Natural killer cell treated with Interleukin-12 subunit alpha and Interleukin-12 subunit beta and Interleukin-15 and Interleukin-18, amount 100 ng/mL, for 72 hours (primary cell): ENCODE data around the gene LIPI. TPM values are rescaled to one million over a fixed set of nuclear protein-coding genes. Genes with fewer than 3 reads are reported as not detected.
A peak's percentile ranks its signal among the peaks of the same experiment; 100 is the strongest.
"Not testable (repeated sequence)": the region's sequence is repeated elsewhere in the genome, so short reads cannot be mapped to it uniquely, and the experiment has no call there.

Source experiments
- ATAC-seq, 2 donors: fragments of 150-1000 bp; cut with Tn5 transposase in 1 of 2; sonication (Bioruptor Pico), chemical (Tn5 transposase) in 1 of 2; 2 replicates each; pipeline ENCODE4 v1.10.0; 2021
- DNase-seq: peaks from one replicate; pipeline ENCODE4 v3.0.0; 2022; ENCODE audit warnings: low spot score
- H3K27ac Mint-ChIP-seq, 2 donors: 1 replicate in 1 of 2; 2 replicates in 1 of 2; pipeline ENCODE4 v1.8.0; 2022; ENCODE audit warnings: mixed read lengths in 2 of 2, mild to moderate bottlenecking in 1 of 2, moderate library complexity in 1 of 2
- H3K27me3 Mint-ChIP-seq, 2 donors: 1 replicate in 1 of 2; 2 replicates in 1 of 2; pipeline ENCODE4 v1.8.0; 2022; ENCODE audit warnings: mixed read lengths in 2 of 2
- H3K36me3 Mint-ChIP-seq: one replicate; pipeline ENCODE4 v1.8.0; 2022; ENCODE audit warnings: mixed read lengths
- H3K4me1 Mint-ChIP-seq, 2 donors: 1 replicate in 1 of 2; 2 replicates in 1 of 2; pipeline ENCODE4 v1.8.0; 2022; ENCODE audit warnings: low read depth in 2 of 2, mixed read lengths in 2 of 2, mild to moderate bottlenecking in 1 of 2
- H3K4me3 Mint-ChIP-seq: one replicate; pipeline ENCODE4 v1.8.0; 2022; ENCODE audit warnings: mixed read lengths
- H3K9me3 Mint-ChIP-seq: 2 replicates; pipeline ENCODE4 v1.8.0; 2022; ENCODE audit warnings: mixed read lengths
- total RNA-seq, 2 donors: library from RNA; stranded (reverse); gene quantifications; one replicate each; pipeline ENCODE4 v1.2.3, GENCODE V29; 2022

Gene LIPI
- total RNA-seq, 2 donors from 2014 or later: not detected

GRCh38 chr21:14215971-14216641, 5.4 kb upstream of the LIPI start, which contains the start of gene RBM11:
Gene RBM11 (plus strand): TSS chr21:14216157. CDS start chr21:14216187, 30 bp downstream.
- DNase-seq (peak; percentile 61), ATAC-seq (peak; percentile 95 to 97)
- no peaks in the 10 kb centered on the region for H3K36me3 Mint-ChIP-seq
- no peaks in the 10 kb centered on the region for H3K9me3 Mint-ChIP-seq
- H3K27me3 Mint-ChIP-seq: peaks cover 0 to 10% of the 10 kb centered on the region in 2 donors
- H3K27ac Mint-ChIP-seq: no peak within 1 kb of the TSS
- no peaks in the 10 kb centered on the region for H3K4me1 Mint-ChIP-seq
- peak within 1 kb of the TSS; percentile 48 for H3K4me3 Mint-ChIP-seq

GRCh38 chr21:14213164-14213563, 2.4 kb upstream of the LIPI start:
- no peak for DNase-seq
- Mint-ChIP-seq H3K36me3 (no peaks in the 10 kb centered on the region), H3K9me3 (no peaks in the 10 kb centered on the region), H3K4me3 (no peak overlapping the region), H3K27me3 (peaks cover 2 to 10% of the 10 kb centered on the region in 2 donors), H3K4me1 (no peaks in the 10 kb centered on the region), H3K27ac (no peak overlapping the region)
- ATAC-seq: no peak

GRCh38 chr21:14206222-14206621, 4.5 kb downstream of the LIPI start:
- no peaks in the 10 kb centered on the region for H3K4me1 Mint-ChIP-seq

GRCh38 chr21:14166463-14167223, 44.1 kb downstream of the LIPI start:
- not testable (repeated sequence) for H3K9me3 Mint-ChIP-seq, H3K4me1 Mint-ChIP-seq, H3K36me3 Mint-ChIP-seq, H3K27me3 Mint-ChIP-seq, ATAC-seq, DNase-seq, H3K27ac Mint-ChIP-seq, H3K4me3 Mint-ChIP-seq

More at GRCh38 chr21:14206222-14206621, 4.5 kb downstream of the LIPI start:
- H3K36me3 Mint-ChIP-seq: no peaks in the 10 kb centered on the region
- no peak overlapping the region for H3K27ac Mint-ChIP-seq
- H3K27me3 Mint-ChIP-seq: peaks cover 0 to 2% of the 10 kb centered on the region in 2 donors
- no peaks in the 10 kb centered on the region for H3K9me3 Mint-ChIP-seq
- ATAC-seq (no peak), DNase-seq (no peak)
- H3K4me3 Mint-ChIP-seq: no peak overlapping the region

- H3K4me1 Mint-ChIP-seq: no peaks in the 10 kb centered on the region
- ATAC-seq: no peak
- H3K27ac Mint-ChIP-seq: no peak overlapping the region
- DNase-seq: no peak
- peaks cover 7% of the 10 kb centered on the region for H3K9me3 Mint-ChIP-seq
- no peak overlapping the region for H3K4me3 Mint-ChIP-seq
- H3K36me3 Mint-ChIP-seq: no peaks in the 10 kb centered on the region
- no peaks in the 10 kb centered on the region for H3K27me3 Mint-ChIP-seq
Observed at GRCh38 chr21:14143999-14144398, 66.8 kb downstream of the LIPI start.

DNA sequence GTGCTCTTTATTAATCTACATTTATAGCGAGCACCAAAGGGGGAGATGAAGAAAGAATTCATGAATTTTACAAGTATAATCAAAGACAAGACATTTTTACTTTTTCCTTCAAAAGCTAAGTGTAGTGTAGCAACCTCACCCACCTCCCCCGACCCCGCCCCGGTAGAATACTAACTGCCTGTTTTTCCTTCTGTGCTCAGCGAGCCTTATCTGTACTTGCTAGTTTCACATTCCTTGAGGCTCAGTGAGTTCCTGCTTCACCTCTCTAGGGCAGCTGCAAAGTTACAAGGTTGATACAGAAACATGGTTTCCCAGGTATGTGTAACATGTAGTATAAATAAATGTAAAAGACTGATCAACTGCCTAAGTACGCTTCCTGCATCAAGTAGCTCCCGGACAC, 86.5 kb downstream of the LIPI start:
- Mint-ChIP-seq H3K4me1 (peaks cover 4 to 6% of the 10 kb centered on the region in 2 donors), H3K4me3 (no peak overlapping the region), H3K9me3 (peaks cover 2% of the 10 kb centered on the region), H3K27ac (no peak overlapping the region), H3K27me3 (peaks cover 0 to 7% of the 10 kb centered on the region in 2 donors), H3K36me3 (no peaks in the 10 kb centered on the region)
- no peak for DNase-seq
- ATAC-seq: no peak

GRCh38 chr21:14121719-14122118, 89.0 kb downstream of the LIPI start:
- DNase-seq (no peak), ATAC-seq (no peak)
- no peak overlapping the region for H3K27ac Mint-ChIP-seq
- H3K27me3 Mint-ChIP-seq: no peaks in the 10 kb centered on the region
- peaks cover 4 to 6% of the 10 kb centered on the region in 2 donors for H3K4me1 Mint-ChIP-seq
- no peaks in the 10 kb centered on the region for H3K36me3 Mint-ChIP-seq
- peaks cover 6% of the 10 kb centered on the region for H3K9me3 Mint-ChIP-seq
- no peak overlapping the region for H3K4me3 Mint-ChIP-seq

DNA sequence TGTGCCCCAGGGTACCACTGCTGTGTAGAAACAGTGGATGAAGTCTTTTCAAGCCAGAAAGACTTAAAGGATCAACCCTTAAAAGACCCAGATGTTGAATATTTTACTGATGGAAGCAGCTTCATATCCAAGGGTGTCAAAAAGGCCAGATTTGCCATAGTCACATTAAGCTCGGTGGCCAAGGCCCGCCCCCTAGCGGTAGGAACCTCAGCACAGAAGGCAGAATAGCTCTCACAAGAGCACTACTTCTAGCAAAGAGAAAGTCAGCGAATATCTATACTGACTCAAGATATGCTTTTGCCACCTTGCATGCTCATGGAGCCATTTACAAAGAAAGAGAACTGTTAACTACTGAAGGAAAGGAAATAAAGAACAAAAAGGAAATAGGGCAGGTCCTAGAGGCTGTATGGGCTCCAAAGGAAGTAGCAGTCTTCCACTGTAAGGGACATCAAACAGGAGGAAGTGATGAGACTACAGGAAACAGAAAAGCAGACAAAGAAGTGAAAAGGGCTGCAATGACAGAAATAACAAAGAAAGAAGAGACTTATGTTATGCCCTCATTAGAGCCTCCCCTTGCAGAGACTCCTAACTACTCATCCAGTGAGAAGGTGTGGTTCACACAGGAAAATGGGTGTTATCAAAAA, 90.5 kb downstream of the LIPI start:
- no peak overlapping the region for H3K27ac Mint-ChIP-seq
- peaks cover 10% of the 10 kb centered on the region for H3K9me3 Mint-ChIP-seq
- no peak for DNase-seq
- no peaks in the 10 kb centered on the region for H3K36me3 Mint-ChIP-seq
- no peaks in the 10 kb centered on the region for H3K27me3 Mint-ChIP-seq
- no peak overlapping the region for H3K4me3 Mint-ChIP-seq
- H3K4me1 Mint-ChIP-seq: peaks cover 4 to 6% of the 10 kb centered on the region in 2 donors
- peak in 1 of 2 donors; percentile 39 for ATAC-seq

GRCh38 chr21:14119038-14119437, 91.7 kb downstream of the LIPI start:
- DNase-seq: no peak
- no peaks in the 10 kb centered on the region for H3K27me3 Mint-ChIP-seq
- H3K27ac Mint-ChIP-seq: no peak overlapping the region
- no peak overlapping the region for H3K4me3 Mint-ChIP-seq
- no peak for ATAC-seq
- H3K9me3 Mint-ChIP-seq: peaks cover 9% of the 10 kb centered on the region
- H3K36me3 Mint-ChIP-seq: no peaks in the 10 kb centered on the region
- H3K4me1 Mint-ChIP-seq: peaks cover 4 to 6% of the 10 kb centered on the region in 2 donors

- Mint-ChIP-seq H3K36me3 (no peaks in the 10 kb centered on the region), H3K9me3 (peaks cover 8% of the 10 kb centered on the region), H3K4me3 (no peak overlapping the region), H3K27me3 (no peaks in the 10 kb centered on the region), H3K4me1 (peaks cover 4 to 6% of the 10 kb centered on the region in 2 donors), H3K27ac (no peak overlapping the region)
- DNase-seq: no peak
- ATAC-seq: peak in 1 of 2 donors; percentile 43
Observed at GRCh38 chr21:14116080-14116481, 94.7 kb downstream of the LIPI start.

- peaks cover 4 to 6% of the 10 kb centered on the region in 2 donors for H3K4me1 Mint-ChIP-seq
- ATAC-seq: no peak
- no peak overlapping the region for H3K4me3 Mint-ChIP-seq
- no peaks in the 10 kb centered on the region for H3K36me3 Mint-ChIP-seq
- peaks cover 8% of the 10 kb centered on the region for H3K9me3 Mint-ChIP-seq
- H3K27me3 Mint-ChIP-seq: no peaks in the 10 kb centered on the region
- DNase-seq: no peak
- no peak overlapping the region for H3K27ac Mint-ChIP-seq
Observed at GRCh38 chr21:14115646-14116045, 95.1 kb downstream of the LIPI start.

DNA sequence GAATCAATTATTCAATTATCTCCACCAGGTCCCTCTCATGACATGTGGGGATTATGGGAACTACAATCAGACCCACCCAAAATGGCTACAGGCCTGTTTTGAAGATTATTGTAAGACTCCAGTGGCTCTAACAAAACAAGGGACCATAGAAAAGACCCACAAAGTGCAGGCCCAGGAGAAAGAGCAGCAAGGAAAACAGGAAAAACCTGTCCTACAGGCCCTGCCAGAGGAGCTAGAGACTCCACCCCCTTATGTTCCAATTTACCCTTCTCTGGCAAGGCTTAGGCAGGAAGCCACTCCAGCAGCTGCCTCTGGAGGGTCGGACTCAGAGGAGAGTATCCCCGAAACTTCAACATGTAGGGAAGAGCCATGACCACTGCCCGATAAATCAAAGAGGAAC, 96.5 kb downstream of the LIPI start:
- Mint-ChIP-seq H3K27me3 (no peaks in the 10 kb centered on the region), H3K27ac (no peak overlapping the region), H3K4me3 (no peak overlapping the region), H3K36me3 (no peaks in the 10 kb centered on the region), H3K9me3 (peaks cover 8% of the 10 kb centered on the region), H3K4me1 (no peaks in the 10 kb centered on the region)
- no peak for DNase-seq
- ATAC-seq: no peak

GRCh38 chr21:14104564-14104963, 106.2 kb downstream of the LIPI start:
- H3K4me3 Mint-ChIP-seq, H3K27me3 Mint-ChIP-seq, H3K36me3 Mint-ChIP-seq, H3K9me3 Mint-ChIP-seq, ATAC-seq, H3K27ac Mint-ChIP-seq, DNase-seq, H3K4me1 Mint-ChIP-seq: not testable (repeated sequence)

GRCh38 chr21:14099570-14099969, 111.2 kb downstream of the LIPI start:
- no peak for DNase-seq
- ATAC-seq: no peak
- H3K27me3 Mint-ChIP-seq: no peaks in the 10 kb centered on the region
- no peak overlapping the region for H3K4me3 Mint-ChIP-seq
- H3K4me1 Mint-ChIP-seq: peaks cover 0 to 6% of the 10 kb centered on the region in 2 donors
- H3K9me3 Mint-ChIP-seq: peaks cover 6% of the 10 kb centered on the region
- peaks cover 9% of the 10 kb centered on the region for H3K36me3 Mint-ChIP-seq
- no peak overlapping the region for H3K27ac Mint-ChIP-seq
